Right atrium auricular region (tissue), 2 donors: ENCODE data around the gene UBE2L3. TPM values are rescaled to one million over a fixed set of nuclear protein-coding genes. Genes with fewer than 3 reads are reported as not detected.

Source experiments
- DNase-seq: peaks from one replicate; pipeline ENCODE4 v3.0.0-alpha.2; 2019; ENCODE audit warnings: low spot score
- H3K27ac ChIP-seq, 2 donors: fragments of 200-600 bp; sonication (generic); 1 replicate in 1 of 2; 2 replicates in 1 of 2; pipeline ENCODE4 v1.5.1; 2016 to 2019
- H3K27me3 ChIP-seq, 2 donors: fragments of 200-600 bp; sonication (generic); one replicate each; pipeline versions ENCODE4 v1.5.1 to v1.6.0; 2017 to 2019
- H3K36me3 ChIP-seq: fragments of 200-600 bp; sonication (generic); one replicate; pipeline ENCODE4 v1.5.1; 2016
- H3K4me1 ChIP-seq, 2 donors: fragments of 200-600 bp; sonication (generic); one replicate each; pipeline versions ENCODE4 v1.5.1 to v1.6.0; 2017 to 2019
- H3K4me3 ChIP-seq, 2 donors: fragments of 200-600 bp; sonication (generic); 1 replicate in 1 of 2; 2 replicates in 1 of 2; pipeline ENCODE4 v1.5.1; 2017 to 2019; ENCODE audit warnings: mild to moderate bottlenecking in 1 of 2, moderate library complexity in 1 of 2
- H3K9me3 ChIP-seq, 2 donors: fragments of 200-600 bp; sonication (generic); one replicate each; pipeline ENCODE4 v1.5.1; 2019
- total RNA-seq, 2 donors: library from RNA; depleted of rRNA; stranded (reverse); fragments of >200 nt; gene quantifications; one replicate each; pipeline ENCODE4 v1.1.0, GENCODE V29; 2016
- TF ChIP-seq, protein P1 (sequence below), 2 donors: fragments of 200-600 bp; sonication (generic); IDR thresholded peaks; one replicate each; pipeline ENCODE4 v1.5.1; 2019; ENCODE audit warnings: antibody characterized with exemption in 2 of 2

The UBE2L3 gene
- total RNA-seq, 2 donors from 2014 or later, result 46.9 to 62.2 TPM

DNA sequence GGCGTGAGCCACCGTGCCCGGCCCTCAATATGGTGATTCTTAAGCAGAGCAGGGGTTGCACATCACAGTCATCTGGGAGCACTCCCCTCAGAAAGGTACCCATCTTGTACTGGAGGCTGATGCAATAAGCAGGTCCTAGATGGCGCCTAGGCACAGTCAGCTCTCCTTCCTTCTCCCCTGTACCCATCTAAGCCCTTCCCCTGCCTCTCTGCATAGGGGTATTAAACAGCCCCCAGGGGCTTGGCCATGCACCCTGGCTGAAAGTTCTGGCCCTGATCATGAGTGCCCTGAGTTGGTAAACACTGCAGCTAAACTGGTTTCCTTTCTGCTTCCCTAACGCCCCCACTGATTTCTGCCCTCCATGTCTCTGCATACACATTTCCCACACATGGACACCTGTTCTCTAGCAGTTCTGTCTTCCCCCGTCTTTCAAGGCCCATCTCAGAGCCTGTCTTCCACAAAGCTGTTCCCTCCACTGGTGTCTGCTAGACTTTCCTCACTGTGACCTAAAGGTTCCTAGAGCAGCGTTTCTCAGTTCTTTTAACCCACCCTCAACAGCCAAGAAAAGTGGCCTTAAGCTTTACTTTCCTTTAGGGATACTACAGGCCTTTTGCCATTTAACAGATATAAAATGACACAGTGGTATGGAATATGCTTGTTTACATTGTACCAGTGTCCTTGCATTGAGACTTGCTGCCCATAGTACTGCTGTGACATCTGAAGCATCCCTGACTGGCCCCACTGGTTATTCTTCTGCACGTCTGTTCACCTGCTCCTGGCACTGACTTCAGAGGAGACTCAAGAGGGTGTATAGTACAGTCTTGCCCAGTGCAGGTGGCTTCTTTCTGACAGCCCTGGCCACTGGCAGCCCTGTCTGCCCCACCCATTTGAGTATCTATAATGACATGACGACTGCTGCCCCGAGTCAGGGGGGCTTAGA lies 15.6 kb downstream of the UBE2L3 start:
- no peak for DNase-seq
- TF ChIP-seq, protein P1, sequence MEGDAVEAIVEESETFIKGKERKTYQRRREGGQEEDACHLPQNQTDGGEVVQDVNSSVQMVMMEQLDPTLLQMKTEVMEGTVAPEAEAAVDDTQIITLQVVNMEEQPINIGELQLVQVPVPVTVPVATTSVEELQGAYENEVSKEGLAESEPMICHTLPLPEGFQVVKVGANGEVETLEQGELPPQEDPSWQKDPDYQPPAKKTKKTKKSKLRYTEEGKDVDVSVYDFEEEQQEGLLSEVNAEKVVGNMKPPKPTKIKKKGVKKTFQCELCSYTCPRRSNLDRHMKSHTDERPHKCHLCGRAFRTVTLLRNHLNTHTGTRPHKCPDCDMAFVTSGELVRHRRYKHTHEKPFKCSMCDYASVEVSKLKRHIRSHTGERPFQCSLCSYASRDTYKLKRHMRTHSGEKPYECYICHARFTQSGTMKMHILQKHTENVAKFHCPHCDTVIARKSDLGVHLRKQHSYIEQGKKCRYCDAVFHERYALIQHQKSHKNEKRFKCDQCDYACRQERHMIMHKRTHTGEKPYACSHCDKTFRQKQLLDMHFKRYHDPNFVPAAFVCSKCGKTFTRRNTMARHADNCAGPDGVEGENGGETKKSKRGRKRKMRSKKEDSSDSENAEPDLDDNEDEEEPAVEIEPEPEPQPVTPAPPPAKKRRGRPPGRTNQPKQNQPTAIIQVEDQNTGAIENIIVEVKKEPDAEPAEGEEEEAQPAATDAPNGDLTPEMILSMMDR (IDR thresholded peaks at IDR 0.05), result no peak
- Histone ChIP-seq H3K9me3 (no peaks in the 10 kb centered on the region), H3K27me3 (no peaks in the 10 kb centered on the region), H3K36me3 (no peaks in the 10 kb centered on the region), H3K27ac (no peak overlapping the region), H3K4me1 (peaks cover 0 to 18% of the 10 kb centered on the region in 2 donors), H3K4me3 (no peak overlapping the region)

DNA sequence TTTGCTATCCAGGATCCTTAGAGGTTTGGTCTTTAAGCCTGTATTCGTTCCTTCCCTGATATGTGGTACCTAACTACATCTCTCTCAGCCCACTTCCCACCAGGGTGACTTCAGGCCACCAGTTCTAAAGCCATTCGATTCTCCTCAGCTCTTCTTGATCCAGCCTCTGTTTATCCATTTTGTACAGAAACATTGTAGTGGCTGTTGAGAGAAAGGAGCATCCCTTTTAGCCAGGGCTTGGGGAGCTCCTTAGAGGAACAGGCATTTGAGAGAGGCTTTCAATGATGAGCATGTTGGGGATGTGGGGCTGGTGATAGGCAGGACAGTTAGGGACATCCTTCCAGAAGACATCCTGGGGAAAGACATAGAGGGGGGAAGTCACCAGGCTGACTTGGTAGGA lies 17.9 kb downstream of the UBE2L3 start:
- TF ChIP-seq, protein P1 (IDR thresholded peaks at IDR 0.05), result no peak
- H3K27me3 ChIP-seq, result no peaks in the 10 kb centered on the region
- no peak overlapping the region for H3K4me3 ChIP-seq
- no peak for DNase-seq
- no peaks in the 10 kb centered on the region for H3K36me3 ChIP-seq
- no peak overlapping the region for H3K27ac ChIP-seq
- H3K4me1 ChIP-seq, result peaks cover 0 to 21% of the 10 kb centered on the region in 2 donors
- no peaks in the 10 kb centered on the region for H3K9me3 ChIP-seq

DNA sequence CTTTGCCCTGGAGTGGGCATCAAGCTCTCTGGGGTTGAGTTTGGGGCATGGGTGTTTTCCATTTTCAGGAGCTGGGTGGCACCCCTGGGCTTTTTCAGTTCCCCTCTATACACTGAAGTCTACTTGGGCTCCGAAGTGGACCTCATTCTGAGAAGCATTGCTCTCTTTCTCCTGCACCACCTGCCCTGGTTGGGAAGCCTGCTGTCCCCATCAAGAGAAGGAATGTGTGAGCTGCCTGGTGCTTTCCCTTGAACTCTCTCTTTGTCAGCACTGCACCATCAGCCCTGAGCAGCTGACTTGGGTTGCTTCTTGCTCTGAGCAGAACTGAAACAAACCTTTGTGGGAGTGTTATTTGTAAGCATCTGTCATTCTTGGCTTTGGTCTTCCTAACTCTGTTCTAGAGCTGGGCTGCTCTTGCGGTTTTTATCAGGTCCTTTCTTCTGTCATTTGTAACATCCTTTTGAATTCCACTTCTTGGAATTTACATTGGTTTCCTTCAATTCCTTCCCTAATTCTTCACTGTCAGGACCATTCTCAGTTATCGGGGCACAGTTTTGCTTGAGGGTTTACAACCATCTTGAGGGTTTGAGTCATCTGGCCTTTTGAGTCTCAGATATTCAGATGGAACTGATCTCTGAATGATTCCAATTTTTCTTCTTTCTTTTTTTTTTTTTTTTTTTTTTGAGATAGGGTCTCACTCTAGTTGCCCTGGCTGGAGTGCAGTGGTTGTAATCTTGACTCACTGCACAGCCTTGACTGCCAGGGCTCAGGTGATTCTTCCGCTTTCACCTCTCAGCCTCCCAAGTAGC lies 20.5 kb downstream of the UBE2L3 start:
- Histone ChIP-seq H3K4me1 (peaks cover 0 to 47% of the 10 kb centered on the region in 2 donors), H3K4me3 (no peak overlapping the region), H3K27ac (no peak overlapping the region), H3K27me3 (no peaks in the 10 kb centered on the region), H3K36me3 (peaks cover 3% of the 10 kb centered on the region), H3K9me3 (no peaks in the 10 kb centered on the region)
- DNase-seq, result no peak
- TF ChIP-seq, protein P1 (IDR thresholded peaks at IDR 0.05), result no peak

DNA sequence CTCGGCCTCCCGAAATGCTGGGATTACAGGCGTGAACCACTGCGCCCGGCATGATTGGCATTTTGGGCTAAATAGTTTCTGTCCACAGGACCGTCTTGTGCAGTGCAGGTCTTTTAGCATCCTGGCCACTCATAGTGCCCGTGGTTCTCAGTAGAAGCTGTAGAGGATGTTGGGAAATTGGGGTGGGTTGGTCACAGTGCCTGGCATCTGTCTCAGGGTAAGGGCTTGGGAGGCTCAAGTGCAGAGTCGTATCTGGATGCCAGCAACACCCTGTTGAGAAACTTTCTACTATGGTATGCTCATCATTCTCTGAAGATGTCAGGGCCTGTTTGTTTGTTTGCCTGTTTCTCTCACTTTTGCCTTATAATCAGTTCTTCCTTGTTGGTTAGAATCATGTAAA lies 21.9 kb downstream of the UBE2L3 start:
- no peak overlapping the region for H3K4me3 ChIP-seq
- H3K4me1 ChIP-seq, result peaks cover 0 to 61% of the 10 kb centered on the region in 2 donors
- TF ChIP-seq, protein P1 (IDR thresholded peaks at IDR 0.05), result no peak
- no peak for DNase-seq
- H3K27me3 ChIP-seq, result no peaks in the 10 kb centered on the region
- H3K27ac ChIP-seq, result no peak overlapping the region
- H3K9me3 ChIP-seq, result no peaks in the 10 kb centered on the region
- H3K36me3 ChIP-seq, result peaks cover 14% of the 10 kb centered on the region

DNA sequence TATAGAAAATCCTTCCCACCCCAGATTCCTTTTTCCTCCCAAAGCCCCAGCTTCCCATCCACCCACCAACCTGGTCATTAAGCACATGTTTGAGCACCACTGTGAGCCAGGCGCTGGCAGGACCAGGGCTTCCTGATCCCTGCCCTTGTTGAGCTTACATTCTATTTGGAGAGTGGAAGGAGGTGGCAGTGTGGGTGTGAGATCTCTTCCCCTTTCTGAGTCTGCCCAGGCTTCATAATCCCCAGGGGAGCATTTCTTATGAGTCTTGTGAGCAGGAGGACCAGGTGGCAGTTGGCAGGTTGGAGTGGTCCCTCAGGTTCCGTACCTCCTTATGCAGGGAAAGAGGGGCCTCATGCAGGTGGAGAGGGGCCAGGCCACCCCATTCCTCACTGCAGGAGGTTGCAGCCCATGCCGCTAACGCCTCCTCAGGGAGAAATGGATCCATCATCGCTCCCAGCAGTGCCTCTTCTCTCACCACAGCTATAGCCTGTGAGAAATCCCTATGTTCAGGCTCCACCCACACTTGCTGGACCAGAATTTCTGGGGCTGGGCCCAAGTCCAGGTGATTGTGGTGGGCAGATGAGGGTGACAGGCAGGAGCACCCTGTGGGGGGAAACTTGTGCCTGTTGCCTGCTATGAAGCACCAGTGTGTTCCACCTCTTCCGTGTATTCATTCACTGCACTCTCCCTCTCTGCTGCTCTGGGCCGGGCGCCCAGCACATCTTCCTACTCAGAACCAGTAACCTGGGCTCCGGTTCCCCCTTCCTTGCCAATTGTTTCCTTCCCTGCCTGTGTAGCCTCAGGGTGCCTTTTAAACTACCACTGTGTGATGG lies 23.5 kb downstream of the UBE2L3 start:
- no peak for DNase-seq
- Histone ChIP-seq H3K27me3 (no peaks in the 10 kb centered on the region), H3K36me3 (peaks cover 21% of the 10 kb centered on the region), H3K4me1 (peaks cover 0 to 74% of the 10 kb centered on the region in 2 donors), H3K27ac (no peak overlapping the region), H3K9me3 (no peaks in the 10 kb centered on the region), H3K4me3 (no peak overlapping the region)
- TF ChIP-seq, protein P1 (IDR thresholded peaks at IDR 0.05), result no peak
